ENCODE measurements around the gene IQCF5.

GRCh38 chr3:51894391-51894790, 19.0 kb upstream of the IQCF5 start:
- TF ChIP-seq, protein P1, sequence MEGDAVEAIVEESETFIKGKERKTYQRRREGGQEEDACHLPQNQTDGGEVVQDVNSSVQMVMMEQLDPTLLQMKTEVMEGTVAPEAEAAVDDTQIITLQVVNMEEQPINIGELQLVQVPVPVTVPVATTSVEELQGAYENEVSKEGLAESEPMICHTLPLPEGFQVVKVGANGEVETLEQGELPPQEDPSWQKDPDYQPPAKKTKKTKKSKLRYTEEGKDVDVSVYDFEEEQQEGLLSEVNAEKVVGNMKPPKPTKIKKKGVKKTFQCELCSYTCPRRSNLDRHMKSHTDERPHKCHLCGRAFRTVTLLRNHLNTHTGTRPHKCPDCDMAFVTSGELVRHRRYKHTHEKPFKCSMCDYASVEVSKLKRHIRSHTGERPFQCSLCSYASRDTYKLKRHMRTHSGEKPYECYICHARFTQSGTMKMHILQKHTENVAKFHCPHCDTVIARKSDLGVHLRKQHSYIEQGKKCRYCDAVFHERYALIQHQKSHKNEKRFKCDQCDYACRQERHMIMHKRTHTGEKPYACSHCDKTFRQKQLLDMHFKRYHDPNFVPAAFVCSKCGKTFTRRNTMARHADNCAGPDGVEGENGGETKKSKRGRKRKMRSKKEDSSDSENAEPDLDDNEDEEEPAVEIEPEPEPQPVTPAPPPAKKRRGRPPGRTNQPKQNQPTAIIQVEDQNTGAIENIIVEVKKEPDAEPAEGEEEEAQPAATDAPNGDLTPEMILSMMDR (IDR thresholded peaks at IDR 0.05 in 8 of 11, conservative IDR thresholded peaks at IDR 0.05 in 3 of 11) = no peak
- TF ChIP-seq POLR2AphosphoS5 (IDR thresholded peaks at IDR 0.05) (no peak), POLR2A (IDR thresholded peaks at IDR 0.05) (no peak)

All from spleen (tissue), 7 donors.